Stimulated activated memory B cell treated with anti-CD40 and anti-IgM and Interleukin-4, amounts not matched to agents 10 μg/mL and 1 μg/mL and 100 μg/mL, for 72 hours (primary cell): Measurements from ENCODE around the gene APOBEC3H.

Source experiments
- ATAC-seq: fragments of 150-1000 bp; cut with Tn5 transposase; 2 replicates; pipeline ENCODE4 v1.10.0; 2021
- H3K27ac Mint-ChIP-seq: one replicate; pipeline ENCODE4 v1.8.0; 2022; ENCODE audit warnings: mild to moderate bottlenecking, mixed read lengths
- H3K27me3 Mint-ChIP-seq: one replicate; pipeline ENCODE4 v1.8.0; 2022; ENCODE audit warnings: mixed read lengths
- H3K36me3 Mint-ChIP-seq: one replicate; pipeline ENCODE4 v1.8.0; 2022; ENCODE audit warnings: mixed read lengths
- H3K4me1 Mint-ChIP-seq: one replicate; pipeline ENCODE4 v1.8.0; 2022; ENCODE audit warnings: mixed read lengths
- H3K4me3 Mint-ChIP-seq: one replicate; pipeline ENCODE4 v1.8.0; 2022; ENCODE audit warnings: mild to moderate bottlenecking, moderate library complexity, mixed read lengths
- H3K9me3 Mint-ChIP-seq: one replicate; pipeline ENCODE4 v1.8.0; 2022; ENCODE audit warnings: mixed read lengths

APOBEC3H gene

GRCh38 chr22:39115570-39115969 is 18.5 kb downstream of the APOBEC3H start:
- H3K4me3 Mint-ChIP-seq, result peak overlapping the region; percentile 39
- ATAC-seq, result no peak
- H3K27ac Mint-ChIP-seq, result peak overlapping the region; percentile 78
- H3K4me1 Mint-ChIP-seq, result peaks cover 60% of the 10 kb centered on the region
- H3K27me3 Mint-ChIP-seq, result no peaks in the 10 kb centered on the region
- no peaks in the 10 kb centered on the region for H3K36me3 Mint-ChIP-seq
- H3K9me3 Mint-ChIP-seq, result no peaks in the 10 kb centered on the region

DNA sequence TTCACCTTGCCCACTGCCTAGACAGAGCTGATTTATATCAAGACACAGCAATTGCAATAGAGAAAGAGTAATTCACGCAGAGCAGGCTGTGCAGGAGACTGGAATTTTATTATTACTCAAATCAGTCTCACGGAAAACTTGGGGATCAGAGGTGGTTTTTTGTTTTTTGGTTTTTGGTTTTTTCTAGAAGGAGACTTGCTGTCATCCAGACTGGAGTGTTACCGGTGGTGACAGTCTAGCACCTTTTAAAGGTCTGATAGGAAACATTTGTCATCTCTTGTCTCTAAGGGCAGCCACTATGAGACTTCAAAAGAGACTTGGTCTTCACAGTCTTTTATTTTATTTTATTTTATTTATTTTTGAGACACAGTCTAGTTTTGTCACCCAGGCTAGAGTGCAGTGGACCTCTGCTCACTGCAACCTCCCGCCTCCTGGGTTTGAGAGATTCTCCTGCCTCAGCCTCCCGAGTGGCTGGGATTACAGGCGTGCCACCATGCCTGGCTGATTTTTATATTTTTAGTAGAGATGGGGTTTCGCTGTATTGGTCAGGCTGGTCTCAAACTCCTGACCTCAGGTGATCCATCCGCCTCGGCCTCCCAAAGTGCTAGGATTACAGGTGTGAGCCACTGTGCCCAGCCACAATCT is 19.1 kb downstream of the APOBEC3H start:
- Mint-ChIP-seq H3K27ac (peak overlapping the region; percentile 78), H3K36me3 (no peaks in the 10 kb centered on the region), H3K27me3 (no peaks in the 10 kb centered on the region), H3K9me3 (no peaks in the 10 kb centered on the region), H3K4me3 (no peak overlapping the region), H3K4me1 (peaks cover 58% of the 10 kb centered on the region)
- ATAC-seq, result peak; percentile 59

GRCh38 chr22:39117585-39118191 is 20.6 kb downstream of the APOBEC3H start:
- peaks cover 56% of the 10 kb centered on the region for H3K4me1 Mint-ChIP-seq

DNA sequence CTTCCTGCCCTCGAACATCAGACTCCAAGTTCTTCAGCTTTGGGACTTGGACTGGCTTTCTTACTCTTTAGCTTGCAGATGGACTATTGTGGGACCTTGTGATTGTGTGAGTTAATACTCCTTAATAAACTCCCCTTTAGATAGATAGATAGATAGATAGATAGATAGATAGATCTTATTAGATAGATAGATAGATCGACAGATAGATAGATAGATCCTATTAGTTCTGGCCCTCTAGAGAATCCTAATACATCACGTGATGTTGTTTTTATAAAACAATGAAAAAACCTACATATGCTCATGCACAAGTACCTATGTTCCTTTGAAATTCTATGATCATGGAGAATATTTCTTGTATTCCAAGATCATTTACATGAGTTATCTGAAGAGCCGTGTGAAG is 23.9 kb downstream of the APOBEC3H start:
- no peak overlapping the region for H3K27ac Mint-ChIP-seq
- peaks cover 37% of the 10 kb centered on the region for H3K4me1 Mint-ChIP-seq
- H3K4me3 Mint-ChIP-seq, result no peak overlapping the region
- ATAC-seq, result no peak
- H3K9me3 Mint-ChIP-seq, result no peaks in the 10 kb centered on the region
- H3K36me3 Mint-ChIP-seq, result no peaks in the 10 kb centered on the region
- no peaks in the 10 kb centered on the region for H3K27me3 Mint-ChIP-seq

More at GRCh38 chr22:39117585-39118191, 20.6 kb downstream of the APOBEC3H start:
- Mint-ChIP-seq H3K9me3 (no peaks in the 10 kb centered on the region), H3K27me3 (no peaks in the 10 kb centered on the region), H3K36me3 (no peaks in the 10 kb centered on the region), H3K4me3 (peak overlapping the region; percentile 40), H3K27ac (peak overlapping the region; percentile 78)
- peak; percentile 73 for ATAC-seq

- H3K9me3 Mint-ChIP-seq, result no peaks in the 10 kb centered on the region
These were observed 25.9 kb downstream of the APOBEC3H start for GRCh38 chr22:39122772-39123470.

DNA sequence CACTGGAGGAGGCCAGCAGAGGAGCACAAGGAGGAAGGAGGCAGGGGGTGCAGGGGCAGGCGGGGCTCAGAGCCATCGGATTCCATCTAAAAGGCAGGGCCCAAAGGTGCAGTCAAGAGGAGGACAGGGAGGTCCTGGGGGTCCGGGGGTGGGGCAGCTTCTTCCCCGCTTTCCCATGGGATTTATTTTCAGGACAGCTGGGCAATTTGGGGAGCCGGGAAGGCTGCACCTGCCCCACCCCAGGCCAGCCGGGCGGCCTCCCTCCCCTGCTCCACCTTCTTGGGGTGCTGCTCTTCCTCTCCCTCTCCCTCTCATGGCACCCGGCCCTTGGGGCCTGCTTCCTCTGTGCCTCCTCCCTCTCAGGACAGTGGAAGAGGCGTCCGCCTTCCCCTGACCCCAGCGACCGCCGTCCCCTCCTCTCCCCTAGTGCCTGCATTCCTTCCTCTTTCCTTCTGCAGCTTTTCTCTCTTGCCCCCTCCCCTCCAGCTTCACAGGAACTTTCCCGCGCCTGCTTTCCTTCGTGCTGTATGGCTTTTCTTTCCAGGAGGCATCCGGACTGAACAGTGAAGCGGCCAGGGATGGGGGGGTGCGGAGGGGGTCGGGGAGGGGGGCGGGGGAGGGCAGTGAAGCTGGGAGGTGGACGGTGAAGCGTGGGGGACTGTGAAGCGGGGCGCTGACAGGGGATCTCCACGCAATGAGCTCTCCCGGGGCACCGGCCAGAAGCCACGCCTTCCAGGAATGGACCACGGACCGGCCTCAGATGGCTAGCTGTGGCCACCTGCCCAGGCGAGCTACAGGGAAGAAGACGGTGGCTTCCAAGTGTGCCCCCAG is 26.9 kb downstream of the APOBEC3H start:
- Mint-ChIP-seq H3K36me3 (peaks cover 6% of the 10 kb centered on the region), H3K27me3 (no peaks in the 10 kb centered on the region), H3K4me1 (peaks cover 21% of the 10 kb centered on the region), H3K9me3 (peaks cover 3% of the 10 kb centered on the region), H3K27ac (no peak overlapping the region), H3K4me3 (peak overlapping the region; percentile 50)
- no peak for ATAC-seq

More at GRCh38 chr22:39122772-39123470, 25.9 kb downstream of the APOBEC3H start:
- Mint-ChIP-seq H3K27me3 (no peaks in the 10 kb centered on the region), H3K4me3 (no peak overlapping the region), H3K27ac (no peak overlapping the region), H3K36me3 (no peaks in the 10 kb centered on the region), H3K4me1 (peaks cover 18% of the 10 kb centered on the region)
- ATAC-seq, result no peak

GRCh38 chr22:39125622-39126021 is 28.6 kb downstream of the APOBEC3H start:
- Mint-ChIP-seq H3K27me3 (no peaks in the 10 kb centered on the region), H3K4me3 (no peak overlapping the region), H3K27ac (no peak overlapping the region), H3K9me3 (peaks cover 3% of the 10 kb centered on the region), H3K4me1 (peaks cover 22% of the 10 kb centered on the region), H3K36me3 (peaks cover 11% of the 10 kb centered on the region)
- ATAC-seq, result no peak

DNA sequence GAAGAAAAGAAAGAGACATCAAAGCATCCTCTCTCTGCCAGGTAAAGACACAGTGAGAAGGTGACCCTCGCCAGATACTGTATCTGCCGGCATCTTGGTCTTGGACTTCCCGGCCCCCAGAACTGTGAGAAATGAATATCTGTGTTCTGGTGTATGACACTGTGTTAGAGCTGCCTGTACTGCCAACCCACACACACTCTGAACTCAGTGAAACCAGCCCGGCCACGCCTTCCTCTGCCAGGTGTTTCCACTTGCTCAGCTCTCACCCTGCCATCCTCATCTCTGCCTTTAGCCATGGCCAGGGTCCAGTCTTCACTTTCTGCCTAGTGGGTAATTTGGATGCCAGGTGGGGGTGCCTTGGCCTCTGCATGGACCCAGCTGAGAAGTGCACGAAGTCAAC is 31.5 kb downstream of the APOBEC3H start:
- peaks cover 24% of the 10 kb centered on the region for H3K36me3 Mint-ChIP-seq
- peaks cover 22% of the 10 kb centered on the region for H3K4me1 Mint-ChIP-seq
- H3K27me3 Mint-ChIP-seq, result no peaks in the 10 kb centered on the region
- ATAC-seq, result peak; percentile 45
- no peak overlapping the region for H3K4me3 Mint-ChIP-seq
- H3K9me3 Mint-ChIP-seq, result peaks cover 3% of the 10 kb centered on the region
- no peak overlapping the region for H3K27ac Mint-ChIP-seq

GRCh38 chr22:39129081-39129480 is 32.0 kb downstream of the APOBEC3H start:
- no peak for ATAC-seq
- H3K4me3 Mint-ChIP-seq, result no peak overlapping the region
- H3K27ac Mint-ChIP-seq, result no peak overlapping the region
- peaks cover 29% of the 10 kb centered on the region for H3K36me3 Mint-ChIP-seq
- H3K27me3 Mint-ChIP-seq, result no peaks in the 10 kb centered on the region
- peaks cover 3% of the 10 kb centered on the region for H3K9me3 Mint-ChIP-seq
- peaks cover 17% of the 10 kb centered on the region for H3K4me1 Mint-ChIP-seq

- no peak for ATAC-seq
- H3K36me3 Mint-ChIP-seq, result peaks cover 29% of the 10 kb centered on the region
- H3K27me3 Mint-ChIP-seq, result no peaks in the 10 kb centered on the region
- H3K4me1 Mint-ChIP-seq, result peaks cover 16% of the 10 kb centered on the region
- no peak overlapping the region for H3K4me3 Mint-ChIP-seq
- H3K27ac Mint-ChIP-seq, result no peak overlapping the region
- peaks cover 3% of the 10 kb centered on the region for H3K9me3 Mint-ChIP-seq
These were observed 32.7 kb downstream of the APOBEC3H start for GRCh38 chr22:39129746-39130145.

GRCh38 chr22:39130152-39130704 is 33.2 kb downstream of the APOBEC3H start:
- Mint-ChIP-seq H3K4me1 (peaks cover 16% of the 10 kb centered on the region), H3K36me3 (peaks cover 29% of the 10 kb centered on the region), H3K27me3 (no peaks in the 10 kb centered on the region), H3K4me3 (no peak overlapping the region), H3K27ac (no peak overlapping the region), H3K9me3 (peaks cover 3% of the 10 kb centered on the region)
- no peak for ATAC-seq

GRCh38 chr22:39130892-39131855 is 34.1 kb downstream of the APOBEC3H start:
- peaks cover 29% of the 10 kb centered on the region for H3K36me3 Mint-ChIP-seq
- ATAC-seq, result no peak
- H3K27me3 Mint-ChIP-seq, result no peaks in the 10 kb centered on the region
- H3K9me3 Mint-ChIP-seq, result peaks cover 3% of the 10 kb centered on the region
- no peak overlapping the region for H3K4me3 Mint-ChIP-seq
- H3K4me1 Mint-ChIP-seq, result peaks cover 16% of the 10 kb centered on the region
- no peak overlapping the region for H3K27ac Mint-ChIP-seq

GRCh38 chr22:39132281-39132680 is 35.2 kb downstream of the APOBEC3H start:
- Mint-ChIP-seq H3K4me1 (peaks cover 16% of the 10 kb centered on the region), H3K4me3 (no peak overlapping the region), H3K27me3 (no peaks in the 10 kb centered on the region), H3K27ac (no peak overlapping the region), H3K36me3 (peaks cover 29% of the 10 kb centered on the region), H3K9me3 (peaks cover 3% of the 10 kb centered on the region)
- no peak for ATAC-seq
